IgD-negative memory B cell (primary cell): ENCODE data around the gene HSFX4. TPM values are rescaled to one million over a fixed set of nuclear protein-coding genes. Genes with fewer than 3 reads are reported as not detected.
"Not testable (repeated sequence)": the region's sequence is repeated elsewhere in the genome, so short reads cannot be mapped to it uniquely, and the experiment has no call there.

ENCODE experiments used
- H3K27ac Mint-ChIP-seq, 3 donors: one replicate each; pipeline ENCODE4 v1.8.0; 2020 to 2022; ENCODE audit warnings: mild to moderate bottlenecking in 3 of 3, mixed read lengths in 3 of 3, moderate library complexity in 1 of 3
- H3K27me3 Mint-ChIP-seq: one replicate; pipeline ENCODE4 v1.8.0; 2021; ENCODE audit warnings: mixed read lengths
- H3K36me3 Mint-ChIP-seq: one replicate; pipeline ENCODE4 v1.8.0; 2020; ENCODE audit warnings: mild to moderate bottlenecking, mixed read lengths
- H3K4me1 Mint-ChIP-seq, 3 donors: one replicate each; pipeline ENCODE4 v1.8.0; 2020 to 2022; ENCODE audit warnings: mixed read lengths in 3 of 3, mild to moderate bottlenecking in 1 of 3
- H3K4me3 Mint-ChIP-seq, 4 donors: one replicate each; pipeline ENCODE4 v1.8.0; 2020 to 2022; ENCODE audit warnings: mild to moderate bottlenecking in 4 of 4, mixed read lengths in 4 of 4, moderate library complexity in 3 of 4
- H3K9me3 Mint-ChIP-seq, 3 donors: one replicate each; pipeline ENCODE4 v1.8.0; 2020 to 2021; ENCODE audit warnings: mixed read lengths in 3 of 3, mild to moderate bottlenecking in 1 of 3
- polyA plus RNA-seq: library from polyadenylated mRNA; unstranded; fragments of 300-500 nt; fragmentation: Illumina TruSeq; gene quantifications from one replicate; pipeline ENCODE4 v1.2.3, GENCODE V29; 2021

Gene HSFX4, protein sequence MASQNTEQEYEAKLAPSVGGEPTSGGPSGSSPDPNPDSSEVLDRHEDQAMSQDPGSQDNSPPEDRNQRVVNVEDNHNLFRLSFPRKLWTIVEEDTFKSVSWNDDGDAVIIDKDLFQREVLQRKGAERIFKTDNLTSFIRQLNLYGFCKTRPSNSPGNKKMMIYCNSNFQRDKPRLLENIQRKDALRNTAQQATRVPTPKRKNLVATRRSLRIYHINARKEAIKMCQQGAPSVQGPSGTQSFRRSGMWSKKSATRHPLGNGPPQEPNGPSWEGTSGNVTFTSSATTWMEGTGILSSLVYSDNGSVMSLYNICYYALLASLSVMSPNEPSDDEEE
- not detected for polyA plus RNA-seq

DNA sequence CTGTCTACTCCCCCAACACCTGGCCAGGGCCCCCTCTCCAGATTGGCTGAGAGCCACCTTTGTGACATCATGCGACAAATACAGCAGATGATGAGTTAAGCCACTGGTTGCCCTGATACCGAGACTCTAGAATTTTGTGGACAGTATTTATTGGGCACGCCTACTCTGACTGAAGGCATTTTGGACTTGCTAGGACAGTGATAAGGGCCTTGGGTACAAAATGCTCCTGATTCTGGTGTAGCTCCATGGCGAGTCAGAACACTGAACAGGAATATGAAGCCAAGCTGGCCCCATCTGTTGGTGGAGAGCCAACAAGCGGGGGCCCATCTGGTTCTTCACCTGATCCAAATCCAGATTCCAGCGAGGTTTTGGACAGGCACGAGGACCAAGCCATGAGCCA lies at the start of gene HSFX4:
TSS of gene HSFX4 (plus strand) at position 174 of the 400 bp plus-strand sequence. CDS start at position 246, 72 bp downstream.
- not testable (repeated sequence) for H3K9me3 Mint-ChIP-seq, H3K27me3 Mint-ChIP-seq, H3K4me1 Mint-ChIP-seq, H3K27ac Mint-ChIP-seq, H3K36me3 Mint-ChIP-seq, H3K4me3 Mint-ChIP-seq

GRCh38 chrX:149881081-149881711 lies 48.2 kb upstream of the HSFX4 start, which contains the start of gene MAGEA8:
Gene MAGEA8, plus strand, starts transcription at chrX:149881183. Its CDS starts 3,090 bp downstream, at chrX:149884273.
- peaks cover 2% of the 10 kb centered on the region for H3K36me3 Mint-ChIP-seq
- H3K27ac Mint-ChIP-seq, result no peak within 1 kb of the TSS
- H3K4me3 Mint-ChIP-seq, result no peak within 1 kb of the TSS
- no peaks in the 10 kb centered on the region for H3K4me1 Mint-ChIP-seq
- peaks cover 1% of the 10 kb centered on the region for H3K27me3 Mint-ChIP-seq
- peaks cover 0 to 2% (median 0%) of the 10 kb centered on the region in 3 donors for H3K9me3 Mint-ChIP-seq

DNA sequence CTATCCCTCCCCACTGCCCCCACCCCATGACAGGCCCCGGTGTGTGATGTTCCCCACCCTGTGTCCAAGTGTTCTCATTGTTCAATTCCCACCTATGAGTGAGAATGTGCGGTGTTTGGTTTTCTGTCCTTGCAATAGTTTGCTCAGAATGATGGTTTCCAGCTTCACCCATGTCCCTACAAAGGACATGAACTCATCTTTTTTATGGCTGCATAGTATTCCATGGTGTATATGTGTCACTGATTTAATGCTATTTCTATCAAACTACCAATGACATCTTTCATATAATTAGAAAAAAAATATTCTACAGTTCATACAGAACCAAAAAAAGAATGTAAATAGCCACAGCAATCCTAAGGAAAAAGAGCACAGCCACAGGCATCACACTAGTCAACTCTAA lies 38.5 kb upstream of the HSFX4 start:
- not testable (repeated sequence) for H3K27ac Mint-ChIP-seq, H3K9me3 Mint-ChIP-seq

DNA sequence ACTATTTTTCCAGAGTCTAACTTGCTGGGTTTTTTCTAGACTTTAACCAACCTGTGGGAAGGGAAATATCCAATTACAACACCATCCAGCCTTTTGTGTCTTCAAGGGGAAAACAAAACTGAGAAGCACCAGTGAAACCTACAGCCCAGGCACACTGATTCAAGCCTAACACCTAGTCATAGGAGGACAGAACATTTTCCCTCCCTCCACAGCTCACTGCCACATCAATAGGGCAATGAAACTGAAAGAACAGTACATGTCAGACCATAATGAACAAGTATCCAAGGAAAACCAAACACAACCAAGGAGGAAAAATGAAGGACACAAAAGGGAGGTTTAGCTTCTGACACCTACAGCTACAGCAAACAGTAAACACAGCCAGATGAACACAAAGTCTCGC lies 30.8 kb upstream of the HSFX4 start:
- no peak overlapping the region for H3K27ac Mint-ChIP-seq
- H3K4me3 Mint-ChIP-seq, result no peak overlapping the region
- H3K27me3 Mint-ChIP-seq, result no peaks in the 10 kb centered on the region
- H3K36me3 Mint-ChIP-seq, result no peaks in the 10 kb centered on the region
- H3K4me1 Mint-ChIP-seq, result no peaks in the 10 kb centered on the region
- peaks cover 0 to 3% (median 0%) of the 10 kb centered on the region in 3 donors for H3K9me3 Mint-ChIP-seq

More for the DNA sequence above, 38.5 kb upstream of the HSFX4 start:
- not testable (repeated sequence) for H3K27me3 Mint-ChIP-seq, H3K4me3 Mint-ChIP-seq, H3K36me3 Mint-ChIP-seq, H3K4me1 Mint-ChIP-seq

- H3K4me3 Mint-ChIP-seq, result no peak overlapping the region
- no peaks in the 10 kb centered on the region for H3K27me3 Mint-ChIP-seq
- peaks cover 2% of the 10 kb centered on the region for H3K36me3 Mint-ChIP-seq
- peaks cover 0 to 4% (median 0%) of the 10 kb centered on the region in 3 donors for H3K4me1 Mint-ChIP-seq
- H3K27ac Mint-ChIP-seq, result no peak overlapping the region
- no peaks in the 10 kb centered on the region for H3K9me3 Mint-ChIP-seq
These were observed 25.3 kb upstream of the HSFX4 start for GRCh38 chrX:149903889-149904748.

DNA sequence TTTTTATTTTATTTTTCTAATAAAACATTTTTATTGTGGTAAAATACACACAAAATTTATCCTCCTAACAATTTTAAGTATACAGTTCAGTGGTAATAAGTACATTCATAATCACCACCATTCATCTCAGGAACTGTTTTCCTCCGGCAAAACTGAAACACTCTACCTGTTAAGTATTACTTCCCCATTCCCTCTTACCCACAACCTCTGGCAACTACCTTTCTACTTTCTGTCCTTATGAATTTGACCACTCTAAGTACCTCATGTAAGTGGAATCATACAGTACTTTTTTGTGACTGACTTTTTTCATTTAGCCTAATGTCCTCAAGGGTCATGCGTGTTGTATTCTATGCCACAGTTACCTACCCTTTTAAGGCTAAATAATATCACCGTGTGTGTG lies 21.1 kb upstream of the HSFX4 start:
- H3K27ac Mint-ChIP-seq, result no peak overlapping the region

GRCh38 chrX:149908727-149909126 lies 20.6 kb upstream of the HSFX4 start:
- H3K27me3 Mint-ChIP-seq, result no peaks in the 10 kb centered on the region
- H3K4me1 Mint-ChIP-seq, result peaks cover 0 to 4% (median 0%) of the 10 kb centered on the region in 3 donors
- H3K4me3 Mint-ChIP-seq, result no peak overlapping the region
- H3K36me3 Mint-ChIP-seq, result peaks cover 2% of the 10 kb centered on the region
- no peak overlapping the region for H3K27ac Mint-ChIP-seq
- H3K9me3 Mint-ChIP-seq, result peaks cover 0 to 6% (median 2%) of the 10 kb centered on the region in 3 donors

More for the DNA sequence above, 21.1 kb upstream of the HSFX4 start:
- Mint-ChIP-seq H3K4me3 (no peak overlapping the region), H3K36me3 (peaks cover 2% of the 10 kb centered on the region), H3K27me3 (no peaks in the 10 kb centered on the region), H3K4me1 (peaks cover 0 to 4% (median 0%) of the 10 kb centered on the region in 3 donors), H3K9me3 (peaks cover 0 to 6% (median 0%) of the 10 kb centered on the region in 3 donors)

DNA sequence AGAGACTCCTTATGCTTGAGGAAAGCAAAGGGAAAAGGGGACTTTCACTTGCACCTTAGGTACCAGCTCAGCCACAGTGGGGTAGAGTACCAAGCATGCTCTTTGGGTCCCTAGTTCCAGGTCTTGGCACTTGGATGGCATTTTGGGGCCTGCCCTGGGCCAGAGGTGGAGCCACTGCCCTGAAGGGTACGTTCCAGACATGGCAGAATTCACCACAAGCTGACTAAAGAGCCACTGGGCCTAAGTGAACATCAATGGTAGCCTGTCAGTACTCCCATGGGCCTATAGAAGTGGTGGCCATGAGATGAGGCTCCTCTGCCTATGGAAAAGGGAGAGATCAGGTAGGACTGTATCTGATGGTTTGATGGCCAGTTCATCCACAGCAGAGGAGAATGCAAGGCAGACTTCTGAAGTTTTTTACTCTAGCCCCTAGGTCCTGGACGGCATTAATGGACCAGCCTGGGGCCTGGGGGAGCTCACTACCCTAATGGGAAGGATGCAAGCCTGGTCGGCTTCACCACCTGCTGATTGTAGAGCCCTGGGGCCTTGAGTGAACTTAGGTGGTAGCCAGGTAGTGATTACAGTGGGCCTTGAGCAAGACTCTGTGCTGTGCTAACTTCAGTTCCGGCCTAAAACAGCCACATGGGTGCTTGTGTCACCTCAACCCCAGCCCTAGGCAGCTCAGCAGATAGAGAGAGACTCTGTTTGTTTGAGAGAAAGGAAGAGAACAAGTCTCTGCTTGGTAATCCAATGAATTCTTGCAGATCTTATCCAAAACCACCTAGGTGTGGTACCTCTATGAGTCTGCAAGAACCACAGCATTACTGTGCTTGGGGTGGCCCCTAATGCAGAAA lies 19.8 kb upstream of the HSFX4 start:
- H3K4me1 Mint-ChIP-seq, result peaks cover 0 to 2% (median 0%) of the 10 kb centered on the region in 3 donors
- H3K9me3 Mint-ChIP-seq, result peaks cover 0 to 10% (median 2%) of the 10 kb centered on the region in 3 donors
- peaks cover 2% of the 10 kb centered on the region for H3K36me3 Mint-ChIP-seq
- H3K27me3 Mint-ChIP-seq, result no peaks in the 10 kb centered on the region
- H3K4me3 Mint-ChIP-seq, result no peak overlapping the region
- H3K27ac Mint-ChIP-seq, result no peak overlapping the region

- H3K4me1 Mint-ChIP-seq, result peaks cover 0 to 2% (median 0%) of the 10 kb centered on the region in 3 donors
- no peak overlapping the region for H3K4me3 Mint-ChIP-seq
- H3K27me3 Mint-ChIP-seq, result no peaks in the 10 kb centered on the region
- peaks cover 0 to 10% (median 2%) of the 10 kb centered on the region in 3 donors for H3K9me3 Mint-ChIP-seq
- peaks cover 2% of the 10 kb centered on the region for H3K36me3 Mint-ChIP-seq
- no peak overlapping the region for H3K27ac Mint-ChIP-seq
These were observed 19.1 kb upstream of the HSFX4 start for GRCh38 chrX:149910178-149910695.

GRCh38 chrX:149916745-149917392 lies 12.5 kb upstream of the HSFX4 start:
- Mint-ChIP-seq H3K27me3 (no peaks in the 10 kb centered on the region), H3K27ac (peak overlapping the region in 2 of 3 donors; percentile 18 to 28), H3K36me3 (no peaks in the 10 kb centered on the region), H3K9me3 (peaks cover 0 to 10% (median 2%) of the 10 kb centered on the region in 3 donors), H3K4me3 (no peak overlapping the region), H3K4me1 (peaks cover 0 to 2% (median 2%) of the 10 kb centered on the region in 3 donors)

GRCh38 chrX:149923836-149924235 lies 5.5 kb upstream of the HSFX4 start:
- not testable (repeated sequence) for H3K9me3 Mint-ChIP-seq, H3K36me3 Mint-ChIP-seq, H3K4me3 Mint-ChIP-seq, H3K27me3 Mint-ChIP-seq, H3K4me1 Mint-ChIP-seq, H3K27ac Mint-ChIP-seq

GRCh38 chrX:149924434-149924833 lies 4.9 kb upstream of the HSFX4 start:
- H3K27me3 Mint-ChIP-seq, H3K27ac Mint-ChIP-seq, H3K36me3 Mint-ChIP-seq, H3K4me1 Mint-ChIP-seq, H3K9me3 Mint-ChIP-seq, H3K4me3 Mint-ChIP-seq: not testable (repeated sequence)

- not testable (repeated sequence) for H3K36me3 Mint-ChIP-seq, H3K4me1 Mint-ChIP-seq, H3K9me3 Mint-ChIP-seq, H3K27me3 Mint-ChIP-seq, H3K4me3 Mint-ChIP-seq, H3K27ac Mint-ChIP-seq
These were observed 2.0 kb upstream of the HSFX4 start for GRCh38 chrX:149927245-149927963.
